Activated T-helper 2 cell treated with anti-CD3 and anti-CD28 coated beads, Interferon-gamma antibody, Interleukin-2, Interleukin-4, amounts not matched to agents 10 μg/mL and 5 μg/mL and 100 μg/mL, durations not matched to agents 14 hours and 24 hours and 36 hours (primary cell): ENCODE data around the gene PALD1. TPM values are rescaled to one million over a fixed set of nuclear protein-coding genes. Genes with fewer than 3 reads are reported as not detected.

Experiments used
- DNase-seq: peaks from one replicate; pipeline ENCODE4 v3.0.0; 2021; ENCODE audit warnings: low spot score
- H3K27ac Mint-ChIP-seq: one replicate; pipeline ENCODE4 v1.8.0; 2021; ENCODE audit warnings: mixed read lengths
- H3K27me3 Mint-ChIP-seq: one replicate; pipeline ENCODE4 v1.8.0; 2021; ENCODE audit warnings: low read depth, mixed read lengths
- H3K36me3 Mint-ChIP-seq: one replicate; pipeline ENCODE4 v1.8.0; 2021; ENCODE audit warnings: low read depth, mixed read lengths
- H3K4me1 Mint-ChIP-seq: one replicate; pipeline ENCODE4 v1.8.0; 2021; ENCODE audit warnings: low read depth, mixed read lengths
- H3K4me3 Mint-ChIP-seq: one replicate; pipeline ENCODE4 v1.8.0; 2021; ENCODE audit warnings: low read depth, mild to moderate bottlenecking, moderate library complexity, mixed read lengths
- H3K9me3 Mint-ChIP-seq: one replicate; pipeline ENCODE4 v1.8.0; 2021; ENCODE audit warnings: mixed read lengths
- intact Hi-C: fragments of 100-400 bp; cut with micrococcal nuclease; formaldehyde crosslinking; loops from one replicate; pipeline ENCODE4 v1.15.1; 2023
- total RNA-seq: library from RNA; stranded (reverse); gene quantifications from 2 replicates; pipeline ENCODE4 v1.2.3, GENCODE V29; 2022

PALD1 gene
- total RNA-seq, 1 donor from 2014 or later, result 2.3 TPM

DNA sequence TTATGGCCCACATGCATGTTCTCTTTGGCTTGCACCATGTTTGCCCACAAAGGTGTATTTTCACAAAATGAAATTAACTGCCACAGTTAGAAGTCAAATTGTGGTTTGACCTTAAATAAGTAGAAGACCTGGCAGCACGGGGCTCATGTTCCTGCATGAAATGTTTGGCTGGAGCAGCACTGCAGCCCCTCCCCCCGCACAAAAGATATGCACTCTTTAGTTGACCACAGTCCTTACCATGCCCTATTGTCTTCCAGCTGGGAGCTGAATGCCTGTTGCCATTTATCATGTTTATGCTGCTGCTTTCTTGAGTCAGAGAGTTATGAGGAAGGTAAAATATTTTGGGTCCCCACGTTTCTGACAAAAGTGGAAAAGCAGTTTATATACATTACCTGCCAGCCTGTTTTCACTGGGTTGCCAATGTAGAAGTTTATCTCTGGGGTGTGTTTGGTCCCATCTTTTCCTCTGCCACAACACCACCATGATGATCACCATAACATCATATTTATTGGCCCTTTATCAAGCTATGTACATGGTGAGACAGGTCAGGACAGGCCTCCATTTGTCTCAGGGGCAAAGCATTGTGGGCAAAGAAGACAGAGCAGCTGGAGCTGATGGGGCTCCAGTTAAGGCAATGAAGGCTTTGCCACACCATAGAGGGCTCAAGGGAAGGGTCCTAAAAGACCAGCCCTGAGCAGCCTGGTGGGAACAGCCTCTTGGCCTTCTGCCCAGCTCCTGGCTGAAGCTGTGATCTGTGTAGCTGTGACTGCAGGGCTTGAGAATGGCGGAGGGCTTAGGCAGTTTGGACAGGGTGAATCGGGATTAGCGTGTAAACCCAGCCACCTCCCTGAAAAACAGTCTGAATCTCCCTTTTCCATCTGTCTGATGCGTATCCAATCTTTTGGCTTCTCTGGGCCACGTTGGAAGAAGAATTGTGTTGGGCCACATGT is 118.6 kb downstream of the PALD1 start:
- no peak for DNase-seq
- no peaks in the 10 kb centered on the region for H3K9me3 Mint-ChIP-seq
- H3K27me3 Mint-ChIP-seq, result peaks cover 3% of the 10 kb centered on the region
- intact Hi-C loops, result no loop called here
- H3K27ac Mint-ChIP-seq, result no peak overlapping the region
- H3K4me3 Mint-ChIP-seq, result no peak overlapping the region
- H3K36me3 Mint-ChIP-seq, result peaks cover 32% of the 10 kb centered on the region
- peaks cover 13% of the 10 kb centered on the region for H3K4me1 Mint-ChIP-seq

DNA sequence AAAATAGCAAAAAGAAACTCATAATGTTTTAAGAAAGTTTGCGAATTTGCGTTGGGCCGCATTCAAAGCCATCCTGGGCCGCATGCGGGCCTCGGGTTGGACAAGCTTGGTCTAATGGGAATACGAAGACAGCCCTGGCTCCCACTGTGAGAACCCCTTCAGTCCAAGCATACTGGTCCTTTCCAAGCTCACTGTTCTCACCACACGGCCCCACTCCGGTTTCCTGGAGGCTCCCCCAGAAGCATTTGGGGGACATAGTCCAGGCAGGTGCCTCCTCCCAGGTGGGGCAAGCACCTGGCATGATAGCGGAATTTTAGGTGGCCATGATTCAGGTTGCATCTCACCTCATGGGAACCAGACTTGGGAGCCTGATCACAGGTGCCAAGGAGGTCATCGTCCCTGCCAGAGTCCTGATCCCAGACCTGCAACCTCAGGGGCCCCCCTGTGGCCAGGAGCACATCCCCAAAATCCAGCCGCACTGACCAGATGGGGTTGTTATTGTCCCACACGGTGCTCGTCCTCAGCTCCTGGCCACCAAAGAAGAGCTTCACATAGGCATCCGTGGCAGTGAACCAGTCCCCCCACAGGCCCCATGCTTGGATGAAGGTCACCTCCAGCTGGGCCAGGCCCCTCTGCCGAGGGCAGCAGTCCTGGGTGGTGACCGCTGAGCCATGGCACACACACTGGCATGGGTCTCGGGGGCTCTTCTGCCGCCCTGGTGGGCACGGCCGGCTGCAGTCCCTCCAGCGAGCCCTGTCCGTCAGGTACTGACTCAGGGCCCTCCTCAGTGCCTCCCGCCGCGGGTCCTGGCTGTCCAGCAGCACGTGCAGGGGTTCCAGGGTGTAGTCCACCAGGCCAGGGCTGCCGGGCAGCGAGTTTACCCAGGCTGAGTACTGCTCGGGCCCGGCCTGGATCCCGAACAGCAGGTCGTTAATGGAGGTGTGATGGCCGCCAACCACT is 119.6 kb downstream of the PALD1 start:
- Mint-ChIP-seq H3K4me1 (peaks cover 18% of the 10 kb centered on the region), H3K36me3 (peaks cover 36% of the 10 kb centered on the region), H3K4me3 (no peak overlapping the region), H3K9me3 (no peaks in the 10 kb centered on the region), H3K27me3 (peaks cover 1% of the 10 kb centered on the region), H3K27ac (no peak overlapping the region)
- no peak for DNase-seq
- intact Hi-C loops, result no loop called here

DNA sequence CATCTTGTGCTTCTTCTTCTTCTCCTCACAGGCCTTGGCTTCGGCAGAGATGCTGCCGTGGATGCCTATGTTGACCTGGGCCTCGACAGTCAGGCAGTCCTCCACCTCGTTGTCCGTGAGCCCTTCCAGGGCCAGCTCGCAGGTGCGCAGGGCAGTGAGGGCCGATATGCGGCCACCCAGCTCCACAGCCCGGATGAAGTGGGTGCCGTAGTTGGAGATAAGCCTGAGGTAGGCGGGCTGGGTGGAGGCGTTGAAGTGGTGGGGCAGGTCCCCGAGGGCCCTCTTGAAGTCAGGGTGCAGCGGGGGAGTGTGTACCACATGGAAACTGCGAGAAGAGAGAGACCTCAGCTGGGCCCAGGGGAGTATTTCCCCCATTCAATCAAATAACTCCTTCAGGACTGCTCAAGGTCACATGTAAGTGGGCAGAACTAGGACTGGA is 120.3 kb downstream of the PALD1 start:
- Mint-ChIP-seq H3K4me3 (no peak overlapping the region), H3K27ac (no peak overlapping the region), H3K4me1 (peaks cover 20% of the 10 kb centered on the region), H3K36me3 (peaks cover 36% of the 10 kb centered on the region), H3K9me3 (no peaks in the 10 kb centered on the region), H3K27me3 (no peaks in the 10 kb centered on the region)
- intact Hi-C loops, result no loop called here
- DNase-seq, result no peak

DNA sequence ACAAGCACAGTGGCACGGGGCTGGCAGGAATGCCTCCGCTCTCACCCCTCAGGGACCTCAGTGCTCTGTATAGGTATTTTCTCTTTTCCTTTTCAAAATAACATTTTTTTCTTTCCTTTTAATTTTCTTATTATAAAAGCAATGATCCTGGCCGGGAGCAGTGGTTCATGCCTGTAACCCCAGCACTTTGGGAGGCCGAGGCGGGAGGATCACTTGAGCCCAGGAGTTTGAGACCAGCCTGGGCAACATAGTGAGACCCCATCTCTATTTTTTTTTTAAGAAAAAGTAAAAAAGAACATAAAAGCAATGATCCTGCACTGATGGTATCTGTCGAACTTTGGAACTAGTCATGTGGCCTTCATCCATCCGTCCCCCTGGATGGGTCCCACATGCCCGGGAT is 120.8 kb downstream of the PALD1 start:
- Mint-ChIP-seq H3K4me3 (no peak overlapping the region), H3K4me1 (peaks cover 22% of the 10 kb centered on the region), H3K27me3 (no peaks in the 10 kb centered on the region), H3K27ac (no peak overlapping the region), H3K36me3 (peaks cover 36% of the 10 kb centered on the region), H3K9me3 (no peaks in the 10 kb centered on the region)
- DNase-seq, result no peak
- intact Hi-C loops, result no loop called here

DNA sequence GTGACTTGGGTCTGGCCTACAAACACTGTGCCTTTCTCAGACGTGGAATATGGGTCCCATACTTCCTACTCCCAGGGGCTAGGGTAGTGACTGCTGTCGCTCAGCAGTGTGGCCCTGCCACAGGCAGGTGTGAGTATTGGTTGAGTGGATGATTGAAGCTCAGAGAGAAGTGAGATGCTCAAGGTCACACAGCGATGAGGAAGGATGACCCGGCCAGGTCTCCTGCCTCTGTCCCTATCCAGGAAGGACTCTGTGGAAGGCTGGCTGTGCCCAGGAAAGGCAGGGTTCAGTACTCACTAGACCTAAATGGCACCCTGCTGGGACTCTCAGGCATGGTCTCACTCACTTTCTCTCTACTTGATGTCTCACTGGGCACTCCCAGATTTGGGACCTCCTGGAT is 121.2 kb downstream of the PALD1 start:
- no peak overlapping the region for H3K4me3 Mint-ChIP-seq
- intact Hi-C loops, result loop anchor here (5.0 kb wide), 1 partner anchor 42 kb away; no protein-coding TSS in a partner anchor
- H3K9me3 Mint-ChIP-seq, result no peaks in the 10 kb centered on the region
- H3K36me3 Mint-ChIP-seq, result peaks cover 36% of the 10 kb centered on the region
- DNase-seq, result no peak
- H3K27me3 Mint-ChIP-seq, result no peaks in the 10 kb centered on the region
- peaks cover 21% of the 10 kb centered on the region for H3K4me1 Mint-ChIP-seq
- no peak overlapping the region for H3K27ac Mint-ChIP-seq

DNA sequence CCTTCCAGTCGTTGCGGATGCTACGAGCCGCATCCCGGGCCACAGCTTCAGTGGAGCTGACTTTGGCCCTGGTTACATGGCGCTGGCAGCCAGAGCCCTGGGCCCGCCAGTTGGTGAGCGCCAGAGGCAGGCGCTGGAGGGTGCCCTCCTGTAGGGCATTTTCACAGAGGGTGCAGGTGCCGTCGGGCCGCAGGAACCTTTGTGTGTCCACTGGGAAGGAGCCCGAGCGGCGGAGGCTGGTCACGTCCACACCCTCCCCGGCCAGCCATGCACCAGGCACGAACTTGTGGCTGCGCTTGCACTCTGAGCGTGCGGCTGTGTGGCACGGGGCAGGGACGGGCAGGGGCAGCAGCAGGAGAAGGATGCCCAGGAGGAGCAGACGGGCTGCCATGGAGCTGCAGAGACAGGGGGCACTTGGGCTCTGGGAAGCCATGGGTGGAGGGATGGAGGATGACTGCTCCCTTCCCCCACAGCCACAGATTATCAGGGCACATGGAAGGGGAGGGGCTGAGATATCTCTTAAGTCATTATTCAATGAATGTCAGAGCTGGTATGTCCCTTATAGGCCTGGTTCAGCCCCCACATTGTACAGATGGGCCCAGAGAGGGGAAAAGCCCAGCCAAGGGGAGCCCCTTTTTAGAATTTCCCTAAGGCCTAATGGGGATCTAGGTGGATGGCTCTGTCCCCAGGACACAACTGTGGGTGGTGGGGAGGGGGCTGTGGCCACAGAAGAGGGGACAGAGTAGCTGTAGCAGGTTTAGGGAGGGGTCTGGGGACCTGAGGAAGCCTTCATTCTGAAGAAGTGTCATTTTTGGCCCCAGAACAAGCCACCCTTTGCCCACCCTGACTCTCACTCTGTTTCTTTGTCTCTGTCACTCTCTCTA is 122.2 kb downstream of the PALD1 start:
- no peak for DNase-seq
- H3K9me3 Mint-ChIP-seq, result no peaks in the 10 kb centered on the region
- peaks cover 36% of the 10 kb centered on the region for H3K36me3 Mint-ChIP-seq
- intact Hi-C loops, result loop anchor here (5.0 kb wide), 1 partner anchor 43 kb away; no protein-coding TSS in a partner anchor
- H3K4me1 Mint-ChIP-seq, result peaks cover 21% of the 10 kb centered on the region
- H3K4me3 Mint-ChIP-seq, result peak overlapping the region; percentile 93
- H3K27ac Mint-ChIP-seq, result peak overlapping the region; percentile 55
- H3K27me3 Mint-ChIP-seq, result no peaks in the 10 kb centered on the region

DNA sequence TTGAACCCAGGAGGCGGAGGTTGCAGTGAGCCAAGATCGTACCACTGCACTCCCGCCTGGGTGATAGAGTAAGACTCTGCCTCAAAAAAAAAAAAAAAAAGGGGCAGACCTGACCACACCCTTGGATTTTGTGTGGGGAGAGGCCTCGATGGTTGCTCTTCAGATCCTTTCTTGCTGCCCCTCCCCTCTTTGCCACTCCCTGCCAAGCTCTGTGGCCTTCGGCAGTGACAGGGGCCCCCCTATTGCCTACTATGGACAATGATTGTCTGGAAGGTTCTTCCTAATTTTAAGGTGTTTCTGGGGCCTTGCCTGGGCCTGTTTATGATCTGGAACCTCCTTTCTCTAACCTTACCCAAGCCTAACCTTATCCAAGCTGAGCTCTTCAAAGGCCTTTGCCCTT is 123.2 kb downstream of the PALD1 start:
- H3K4me3 Mint-ChIP-seq, result peak overlapping the region; percentile 93
- peaks cover 29% of the 10 kb centered on the region for H3K36me3 Mint-ChIP-seq
- H3K27ac Mint-ChIP-seq, result peak overlapping the region; percentile 52
- H3K4me1 Mint-ChIP-seq, result peaks cover 21% of the 10 kb centered on the region
- H3K27me3 Mint-ChIP-seq, result no peaks in the 10 kb centered on the region
- intact Hi-C loops, result loop anchor here (2.0 to 5.0 kb wide), 2 partner anchors 23 to 44 kb away; no protein-coding TSS in a partner anchor
- DNase-seq, result no peak
- H3K9me3 Mint-ChIP-seq, result no peaks in the 10 kb centered on the region

DNA sequence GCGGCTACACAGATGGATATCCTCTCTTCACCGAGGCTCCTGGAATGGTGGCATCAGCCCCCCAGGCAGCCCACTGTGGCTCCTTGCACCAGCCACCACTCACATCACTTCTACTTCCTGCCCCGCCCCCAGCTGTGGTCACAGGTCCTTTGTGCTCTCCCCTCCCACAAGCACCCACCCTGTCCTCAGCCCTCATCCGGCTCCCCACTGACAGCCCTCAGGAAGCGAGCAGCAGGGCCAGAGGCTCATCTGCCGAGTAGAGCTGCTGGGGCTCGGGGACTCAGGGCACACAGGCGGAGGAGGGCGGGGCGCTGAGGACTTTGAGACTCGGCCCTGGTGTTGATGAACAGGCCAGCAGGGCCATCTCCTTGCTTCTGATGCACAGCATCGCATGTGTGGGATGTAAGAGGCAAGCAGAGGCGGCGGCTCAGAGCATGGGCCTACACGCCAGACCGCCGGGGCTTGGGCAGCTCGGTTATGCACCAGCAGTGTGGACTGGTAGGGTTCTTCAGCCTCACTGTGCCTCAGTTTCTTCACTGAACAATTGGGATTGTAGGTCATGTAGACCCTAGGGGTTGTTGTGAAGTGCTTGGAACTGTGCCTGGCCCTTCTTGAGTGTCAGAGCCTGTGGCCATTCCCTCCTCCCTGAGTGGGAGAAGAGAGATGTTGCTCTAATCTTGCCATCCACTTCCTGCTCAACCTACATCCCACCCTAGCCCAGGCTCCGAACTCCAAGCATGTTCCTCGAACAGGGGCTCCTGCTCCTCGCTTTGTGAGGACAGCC is 124.3 kb downstream of the PALD1 start, which contains the start of gene PRF1:
TSS of gene PRF1 (minus strand) at position 77 of the 784 bp plus-strand sequence. CDS start 1,839 bp downstream, outside the sequence.
- intact Hi-C loops, result loop anchor here (2.0 to 5.0 kb wide), 2 partner anchors 24 to 46 kb away; no protein-coding TSS in a partner anchor
- Mint-ChIP-seq H3K36me3 (peaks cover 18% of the 10 kb centered on the region), H3K27me3 (no peaks in the 10 kb centered on the region), H3K9me3 (no peaks in the 10 kb centered on the region), H3K27ac (peak within 1 kb of the TSS; percentile 90), H3K4me1 (peaks cover 18% of the 10 kb centered on the region), H3K4me3 (peak within 1 kb of the TSS; percentile 93)
- peak; percentile 71 for DNase-seq

DNA sequence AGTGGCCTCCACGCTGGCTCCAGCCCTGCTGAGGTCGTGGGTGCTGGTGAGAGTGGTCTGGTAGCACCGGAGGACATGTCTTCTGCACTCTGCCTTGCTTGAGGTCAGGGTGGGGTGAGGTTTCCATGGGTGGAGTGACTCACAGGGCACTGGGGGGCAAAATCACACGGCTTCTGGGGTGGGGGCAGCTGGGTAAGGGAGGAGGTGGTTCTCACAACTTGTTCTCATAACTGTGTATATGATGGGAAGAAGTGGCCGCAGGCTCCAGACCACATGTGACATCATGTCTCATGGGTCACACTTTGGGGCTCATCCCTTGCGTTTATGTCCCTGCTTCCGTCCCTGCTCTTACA is 124.9 kb downstream of the PALD1 start:
- no peak for DNase-seq
- peak overlapping the region; percentile 93 for H3K4me3 Mint-ChIP-seq
- H3K36me3 Mint-ChIP-seq, result peaks cover 14% of the 10 kb centered on the region
- H3K4me1 Mint-ChIP-seq, result peaks cover 18% of the 10 kb centered on the region
- peak overlapping the region; percentile 90 for H3K27ac Mint-ChIP-seq
- H3K9me3 Mint-ChIP-seq, result no peaks in the 10 kb centered on the region
- intact Hi-C loops, result loop anchor here (2.0 to 5.0 kb wide), 2 partner anchors 25 to 46 kb away; no protein-coding TSS in a partner anchor
- H3K27me3 Mint-ChIP-seq, result no peaks in the 10 kb centered on the region

DNA sequence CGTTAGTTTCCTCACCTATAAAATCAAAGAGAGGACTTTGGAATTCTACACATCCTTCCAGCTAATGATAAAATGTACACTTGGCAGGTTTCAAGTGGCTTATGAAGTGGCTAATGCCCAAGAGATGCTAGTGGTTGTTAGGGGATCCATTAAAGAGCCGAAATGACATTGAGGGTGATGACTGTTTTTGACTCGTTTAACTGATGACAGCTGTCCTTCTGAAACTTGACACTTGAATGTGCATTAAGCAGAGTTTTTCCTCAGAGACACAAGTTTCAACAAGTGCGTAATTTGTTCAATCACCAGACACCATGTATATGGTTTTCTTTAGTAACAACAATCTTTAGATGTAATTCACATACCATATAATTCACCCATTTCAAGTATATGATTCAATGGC is 125.5 kb downstream of the PALD1 start:
- no peaks in the 10 kb centered on the region for H3K27me3 Mint-ChIP-seq
- peaks cover 9% of the 10 kb centered on the region for H3K36me3 Mint-ChIP-seq
- intact Hi-C loops, result loop anchor here (5.0 kb wide), 1 partner anchor 47 kb away; no protein-coding TSS in a partner anchor
- no peaks in the 10 kb centered on the region for H3K9me3 Mint-ChIP-seq
- no peak overlapping the region for H3K4me3 Mint-ChIP-seq
- no peak overlapping the region for H3K27ac Mint-ChIP-seq
- peaks cover 18% of the 10 kb centered on the region for H3K4me1 Mint-ChIP-seq
- DNase-seq, result no peak

DNA sequence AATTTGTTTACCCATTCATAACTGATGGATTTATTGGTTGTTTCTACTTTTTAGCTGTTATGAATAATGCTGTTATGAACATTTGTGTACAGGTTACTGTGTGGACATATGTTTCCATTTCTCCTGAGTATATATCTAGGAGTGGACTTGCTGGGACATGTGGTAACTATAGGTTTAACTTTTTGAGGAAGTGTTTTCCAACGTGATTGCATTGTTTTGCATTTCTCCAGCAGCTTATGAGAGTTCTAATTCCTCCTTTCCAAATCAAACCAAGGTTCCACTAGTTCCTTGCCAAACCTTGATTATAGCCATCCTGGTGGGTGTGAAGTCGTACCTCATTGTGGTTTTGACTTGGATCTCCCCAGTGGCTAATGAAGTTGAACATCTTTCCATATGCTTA is 126.6 kb downstream of the PALD1 start:
- no peaks in the 10 kb centered on the region for H3K27me3 Mint-ChIP-seq
- H3K36me3 Mint-ChIP-seq, result peaks cover 4% of the 10 kb centered on the region
- H3K4me1 Mint-ChIP-seq, result peaks cover 18% of the 10 kb centered on the region
- H3K4me3 Mint-ChIP-seq, result no peak overlapping the region
- no peaks in the 10 kb centered on the region for H3K9me3 Mint-ChIP-seq
- no peak for DNase-seq
- intact Hi-C loops, result no loop called here
- no peak overlapping the region for H3K27ac Mint-ChIP-seq
